HG02840 (cell line): ENCODE data around the gene LILRB2.
"Not testable (repeated sequence)": the region's sequence is repeated elsewhere in the genome, so short reads cannot be mapped to it uniquely, and the experiment has no call there.

Experiments used
- ATAC-seq: cut with Tn5 transposase; IDR thresholded peaks from one replicate; pipeline ENCODE4 v1.9.1; 2021; ENCODE audit warnings: mild to moderate bottlenecking, moderate library complexity, moderate number of reproducible peaks; ENCODE audit not compliant: unreplicated experiment, low FRiP score

Gene LILRB2

GRCh38 chr19:54281007-54281728 lies at the start of gene LILRB2:
TSS of gene LILRB2 (minus strand) at chr19:54281110. CDS start at chr19:54280496, 614 bp downstream.
- ATAC-seq = no peak

DNA sequence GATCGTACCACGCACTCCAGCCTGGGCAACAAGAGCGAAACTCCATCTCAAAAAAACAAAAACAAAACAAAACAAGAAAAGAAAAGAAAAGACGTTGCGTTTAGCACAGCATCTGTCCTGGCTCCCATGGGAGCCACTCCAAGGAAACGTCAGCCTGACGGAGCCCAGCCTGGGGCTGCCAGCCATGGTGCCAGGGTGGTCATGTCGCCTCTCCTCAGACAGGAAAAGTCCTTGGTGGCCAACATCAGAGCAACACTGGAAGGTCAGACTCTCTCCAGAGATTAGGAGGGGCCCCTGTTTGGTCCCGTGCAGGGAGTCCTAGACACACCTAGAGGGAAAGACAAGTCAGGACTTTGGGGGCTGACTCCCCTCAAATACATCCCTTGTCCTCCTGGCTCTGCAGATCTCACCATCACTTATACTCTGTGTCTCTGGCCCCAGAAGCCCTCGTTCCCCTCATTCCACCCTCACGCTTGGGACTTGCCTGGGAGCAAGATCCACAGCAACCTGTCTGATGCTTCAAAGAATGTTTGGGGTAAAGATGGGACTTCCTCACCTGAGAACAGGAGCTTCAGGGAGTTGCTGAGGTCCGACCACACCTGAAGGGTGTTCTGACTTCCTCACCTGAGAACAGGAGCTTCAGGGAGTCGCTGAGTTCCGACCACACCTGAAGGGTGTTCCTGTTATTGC lies 48.7 kb upstream of the LILRB2 start:
- no peak for ATAC-seq

DNA sequence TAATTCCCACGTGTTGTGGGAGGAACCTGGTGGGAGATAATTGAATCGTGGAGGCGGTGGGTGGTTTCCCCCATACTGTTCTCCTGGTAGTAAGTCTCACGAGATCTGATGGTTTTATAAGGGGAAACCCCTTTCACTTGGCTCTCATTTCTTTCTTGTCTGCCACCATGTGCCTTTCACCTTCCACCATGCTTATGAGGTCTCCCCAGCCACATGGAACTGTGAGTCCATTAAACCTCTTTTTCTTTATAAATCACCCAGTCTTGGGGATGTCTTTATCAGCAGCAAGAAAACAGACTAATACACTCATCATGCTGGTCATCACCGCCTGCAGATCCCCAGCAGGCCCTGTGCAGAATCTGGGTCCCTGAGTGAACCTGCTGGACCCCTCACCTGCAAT lies 47.9 kb upstream of the LILRB2 start:
- ATAC-seq = not testable (repeated sequence)

DNA sequence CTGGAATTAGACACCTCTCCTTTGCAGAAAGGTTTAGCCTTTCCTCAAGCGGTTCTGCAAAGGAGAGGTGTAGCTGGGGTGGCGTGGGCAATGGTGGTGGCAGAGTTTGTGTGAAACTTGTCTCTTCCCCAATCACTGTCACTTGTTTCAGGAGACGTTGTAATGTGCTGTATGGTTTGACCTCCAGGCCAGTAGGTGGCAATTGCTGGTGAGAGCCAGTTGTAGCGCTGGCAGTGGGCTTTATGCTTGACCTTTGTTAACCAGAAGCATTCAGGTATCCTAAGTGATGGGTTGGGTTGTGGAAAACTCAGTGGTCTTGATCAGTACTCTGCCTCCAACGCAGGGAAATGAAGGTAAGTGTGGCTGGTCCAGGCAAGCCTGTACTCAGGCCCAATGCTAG lies 44.7 kb upstream of the LILRB2 start:
- ATAC-seq = no peak

- ATAC-seq = no peak
Observed at GRCh38 chr19:54325194-54325621, 44.3 kb upstream of the LILRB2 start.

GRCh38 chr19:54324071-54324470 lies 43.2 kb upstream of the LILRB2 start:
- no peak for ATAC-seq

GRCh38 chr19:54322934-54323333 lies 42.0 kb upstream of the LILRB2 start:
- not testable (repeated sequence) for ATAC-seq

GRCh38 chr19:54322295-54322694 lies 41.4 kb upstream of the LILRB2 start:
- not testable (repeated sequence) for ATAC-seq

GRCh38 chr19:54319892-54320670 lies 39.2 kb upstream of the LILRB2 start:
- ATAC-seq = no peak

DNA sequence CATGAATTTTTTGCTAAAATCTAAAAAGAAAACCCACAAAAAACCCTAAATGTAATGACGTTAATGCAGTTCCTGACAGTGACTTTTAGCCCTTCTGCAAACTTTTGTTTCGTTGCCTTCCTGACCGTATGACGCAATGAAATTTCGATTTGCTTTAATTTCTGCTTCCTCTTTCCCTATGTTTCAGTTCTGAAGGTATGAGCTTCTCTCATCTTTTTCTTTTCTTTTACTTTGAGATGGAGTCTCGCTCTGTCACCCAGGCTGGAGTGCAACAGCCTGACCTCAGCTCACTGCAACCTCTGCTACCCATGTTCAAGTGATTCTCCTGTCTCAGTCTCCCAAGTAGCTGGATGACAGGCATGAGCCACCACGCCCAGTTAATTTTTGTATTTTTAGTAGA lies 38.1 kb upstream of the LILRB2 start:
- ATAC-seq = no peak

- ATAC-seq = no peak
Observed at GRCh38 chr19:54317965-54318240, 37.0 kb upstream of the LILRB2 start.

DNA sequence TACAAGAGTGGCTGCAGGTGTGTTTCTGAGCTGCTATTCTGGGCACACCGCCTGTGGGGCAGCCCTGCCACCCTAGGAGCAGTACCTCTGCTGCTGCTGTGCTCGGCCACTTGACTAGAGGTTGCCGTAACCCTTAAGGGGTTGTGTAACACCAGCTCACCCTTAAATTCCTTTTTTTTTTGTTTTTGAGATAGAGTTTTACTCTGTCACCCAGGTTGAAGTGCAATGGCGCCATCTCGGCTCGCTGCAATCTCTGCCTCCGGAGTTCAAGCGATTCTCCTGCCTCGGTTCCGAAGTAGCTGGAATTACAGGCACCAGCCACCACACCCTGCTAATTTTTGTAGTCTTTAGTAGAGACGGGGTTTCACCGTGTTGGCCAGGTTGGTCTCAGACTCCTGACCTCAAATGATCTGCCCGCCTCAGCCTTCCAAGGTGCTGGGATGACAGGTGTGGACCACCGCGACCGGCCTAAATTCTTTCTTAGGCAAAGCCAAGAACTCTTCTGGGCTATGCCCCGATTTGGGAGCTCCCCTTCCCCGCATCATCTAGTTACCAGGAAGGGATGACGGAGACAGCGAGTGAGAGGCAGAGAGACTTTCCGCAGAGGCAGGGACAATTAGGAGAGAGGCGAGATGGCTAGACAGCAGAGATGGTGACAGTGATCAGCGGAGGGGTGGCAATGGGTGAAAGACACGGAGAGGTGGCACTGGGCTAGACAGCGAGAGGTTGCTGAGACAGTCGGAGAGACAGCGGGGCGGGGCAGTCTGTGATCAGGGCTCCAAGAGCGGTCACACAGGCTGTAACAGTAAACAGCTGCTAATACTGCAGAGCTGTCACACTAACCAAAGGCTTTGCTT lies 36.4 kb upstream of the LILRB2 start:
- no peak for ATAC-seq

- no peak for ATAC-seq
Observed at GRCh38 chr19:54316746-54317107, 35.8 kb upstream of the LILRB2 start.

DNA sequence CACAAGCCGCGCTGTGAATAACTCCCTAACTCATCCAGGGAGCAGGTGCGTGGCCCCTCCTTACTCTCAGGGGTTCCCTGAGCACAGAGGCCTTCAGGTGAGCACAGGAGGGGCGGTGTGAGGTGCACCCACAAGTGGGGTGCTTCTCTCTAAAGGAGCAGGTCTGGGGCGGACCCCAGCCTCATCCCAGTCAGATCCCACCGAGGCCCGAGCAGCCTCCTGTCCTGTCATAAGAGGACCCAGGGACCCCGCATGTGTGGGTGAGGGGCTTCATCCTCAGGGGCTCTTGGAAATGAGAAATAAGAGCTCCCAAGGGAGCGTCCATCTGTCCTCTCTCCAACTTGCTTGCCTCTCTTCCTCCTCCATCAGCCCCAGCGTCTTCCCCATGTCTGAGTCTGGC lies 35.0 kb upstream of the LILRB2 start:
- no peak for ATAC-seq

DNA sequence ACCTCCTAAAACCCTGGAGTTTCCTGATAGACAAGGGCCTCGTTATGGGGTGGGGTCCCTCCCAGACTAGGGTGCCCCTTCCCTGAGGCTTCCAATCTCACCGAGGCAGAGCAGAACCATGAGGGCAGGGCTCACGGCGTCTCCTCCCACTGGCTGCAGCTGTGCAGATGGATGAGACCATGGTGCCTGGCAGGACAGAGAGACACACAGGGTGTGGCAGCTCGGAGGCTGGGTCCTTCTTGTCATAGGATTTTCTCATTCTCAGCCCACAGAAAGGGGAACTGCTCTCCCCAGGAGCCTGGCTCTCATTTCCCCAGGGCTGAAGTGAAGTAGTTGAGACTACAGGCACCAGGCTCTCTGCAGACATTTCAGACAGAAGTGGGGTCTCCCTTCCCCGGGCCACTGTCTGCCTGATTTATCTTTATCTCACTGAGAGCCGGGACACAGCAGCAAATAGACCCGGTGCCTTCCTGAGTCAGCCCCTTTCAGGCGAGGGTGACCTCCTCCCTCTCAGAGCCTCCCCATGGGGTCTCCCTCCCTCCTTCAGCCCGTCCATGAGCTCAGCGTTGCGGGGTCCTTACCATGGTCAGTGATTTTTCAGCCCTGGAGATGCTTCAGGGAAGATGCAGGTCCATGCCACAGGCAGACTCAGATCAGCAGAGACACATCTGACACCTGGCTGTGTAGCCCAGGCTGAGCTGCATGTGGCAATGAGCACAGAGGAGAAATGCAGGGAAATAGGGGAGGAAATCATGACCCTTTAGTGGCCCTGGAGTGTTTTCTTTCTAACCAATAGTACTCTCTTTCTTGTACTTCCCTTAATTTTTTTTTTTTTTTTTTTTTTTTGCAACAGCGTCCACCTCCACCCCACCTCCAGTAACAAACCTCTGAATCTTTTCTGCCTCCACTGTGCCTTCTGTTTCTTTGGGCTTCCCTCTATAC lies 31.8 kb upstream of the LILRB2 start, which contains the start of gene LILRA5:
Gene LILRA5 (minus strand): TSS at position 731 of the 942 bp plus-strand sequence. CDS start 147 bp downstream, at position 584.
- ATAC-seq = no peak

DNA sequence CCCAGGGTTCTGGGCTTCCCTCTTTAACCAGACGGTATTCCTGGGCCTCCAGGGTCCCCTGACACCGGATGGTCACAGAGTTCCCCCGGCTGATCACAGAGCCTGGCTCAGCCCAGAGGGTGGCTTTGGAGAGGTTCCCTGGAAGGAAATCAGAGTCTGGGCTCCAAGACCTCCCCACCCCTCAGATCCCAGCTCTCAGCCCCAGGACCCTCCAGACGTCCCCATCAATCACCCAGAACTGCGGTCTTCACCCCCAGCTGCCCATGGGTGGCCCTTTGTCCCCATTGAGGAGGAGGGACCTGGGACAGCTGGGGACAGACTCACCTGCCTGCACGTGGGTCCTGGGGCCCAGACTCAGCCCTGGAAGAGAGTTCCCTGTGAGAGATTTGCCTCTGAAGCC lies 31.1 kb upstream of the LILRB2 start:
- ATAC-seq = no peak

DNA sequence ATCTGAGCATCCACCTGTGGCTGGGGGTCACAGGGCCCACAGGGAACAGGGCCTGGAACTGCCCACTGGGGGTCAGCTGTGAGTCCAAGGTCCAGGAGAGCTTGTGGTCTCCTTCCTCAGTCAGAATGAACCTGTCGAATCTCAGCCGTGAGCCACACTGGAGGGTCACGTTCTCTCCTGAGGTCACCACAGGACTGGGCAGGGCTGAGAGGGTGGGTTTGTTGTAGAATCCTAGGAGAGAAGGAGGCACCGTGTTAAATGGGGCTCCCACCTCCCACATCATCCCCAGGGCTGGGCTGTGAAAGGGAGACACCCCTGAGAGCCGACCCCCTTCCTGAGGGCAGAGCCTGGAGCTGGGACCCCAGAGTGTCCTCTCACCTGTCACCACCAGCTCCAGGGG lies 30.6 kb upstream of the LILRB2 start:
- no peak for ATAC-seq

DNA sequence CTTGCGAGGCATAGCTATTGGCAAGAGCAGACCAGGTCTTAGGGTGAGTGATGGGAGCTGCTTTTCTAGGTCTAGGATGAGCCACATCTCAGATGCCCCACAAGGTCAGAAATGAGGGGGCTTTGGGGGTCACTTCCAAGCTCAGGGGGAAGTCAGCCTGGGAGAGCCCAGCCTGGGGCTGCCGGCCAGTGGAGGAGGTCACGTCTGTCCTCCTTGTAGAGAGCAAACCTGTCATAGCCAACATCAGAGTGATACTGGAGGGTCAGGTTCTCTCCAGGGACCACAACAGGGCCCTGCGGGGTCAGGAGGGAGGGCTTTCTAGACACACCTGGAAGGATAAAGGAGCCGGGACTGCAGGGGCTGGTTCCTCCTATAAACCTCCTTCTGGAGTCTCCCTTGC lies 29.6 kb upstream of the LILRB2 start:
- ATAC-seq = no peak

DNA sequence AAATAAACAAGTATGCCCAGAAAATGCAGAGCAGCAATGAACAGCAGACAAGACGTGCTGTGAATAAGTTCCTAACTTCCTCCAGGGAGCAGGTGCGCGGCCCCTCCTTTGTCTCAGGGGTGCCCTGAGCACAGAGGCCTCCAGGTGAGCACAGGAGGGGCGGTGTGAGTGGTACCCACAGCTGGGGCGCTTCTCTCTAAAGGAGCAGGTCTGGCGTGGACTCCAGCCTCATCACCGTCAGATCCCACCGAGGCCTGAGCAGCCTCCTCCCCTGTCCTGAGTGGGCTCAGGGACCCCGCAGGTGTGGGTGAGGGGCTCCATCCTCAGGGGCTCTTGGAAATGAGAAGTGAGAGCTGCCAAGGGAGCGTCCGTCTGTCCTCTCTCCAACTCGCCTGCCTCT lies 28.9 kb upstream of the LILRB2 start:
- no peak for ATAC-seq
